Measurements from ENCODE around the gene LGALS13. TPM values are rescaled to one million over a fixed set of nuclear protein-coding genes. Genes with fewer than 3 reads are reported as not detected.

Gene LGALS13
- total and polyA plus RNA-seq, 8 donors: not detected

DNA sequence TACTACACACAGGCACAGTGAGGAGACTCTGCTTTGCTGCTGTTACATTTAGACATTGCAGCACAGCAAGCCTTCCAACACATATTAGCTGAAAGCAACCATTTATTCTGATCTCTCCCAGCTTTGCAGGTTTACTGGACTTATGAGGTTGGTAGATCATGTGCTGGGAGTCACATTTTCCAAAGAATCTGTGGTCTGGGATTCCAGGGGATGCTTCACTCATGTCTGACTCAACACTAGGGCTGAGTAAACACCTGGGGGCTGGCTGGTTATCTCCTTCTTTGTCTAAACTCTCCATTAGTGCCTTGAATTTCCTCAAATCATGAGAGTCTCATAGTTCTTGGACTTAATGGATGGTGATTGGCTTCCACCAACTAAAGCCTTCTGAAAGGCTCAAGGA lies 5.4 kb upstream of the LGALS13 start:
- no peak for DNase-seq
- H3K9me3 ChIP-seq: peaks cover 0 to 14% (median 10%) of the 10 kb centered on the region in 4 donors
- H3K36me3 ChIP-seq: no peaks in the 10 kb centered on the region
- no peak overlapping the region for H3K4me3 ChIP-seq
- TF ChIP-seq EP300 (IDR thresholded peaks at IDR 0.05): no peak
- no peak for TF ChIP-seq POLR2AphosphoS5 (IDR thresholded peaks at IDR 0.05)
- TF ChIP-seq, protein P1, sequence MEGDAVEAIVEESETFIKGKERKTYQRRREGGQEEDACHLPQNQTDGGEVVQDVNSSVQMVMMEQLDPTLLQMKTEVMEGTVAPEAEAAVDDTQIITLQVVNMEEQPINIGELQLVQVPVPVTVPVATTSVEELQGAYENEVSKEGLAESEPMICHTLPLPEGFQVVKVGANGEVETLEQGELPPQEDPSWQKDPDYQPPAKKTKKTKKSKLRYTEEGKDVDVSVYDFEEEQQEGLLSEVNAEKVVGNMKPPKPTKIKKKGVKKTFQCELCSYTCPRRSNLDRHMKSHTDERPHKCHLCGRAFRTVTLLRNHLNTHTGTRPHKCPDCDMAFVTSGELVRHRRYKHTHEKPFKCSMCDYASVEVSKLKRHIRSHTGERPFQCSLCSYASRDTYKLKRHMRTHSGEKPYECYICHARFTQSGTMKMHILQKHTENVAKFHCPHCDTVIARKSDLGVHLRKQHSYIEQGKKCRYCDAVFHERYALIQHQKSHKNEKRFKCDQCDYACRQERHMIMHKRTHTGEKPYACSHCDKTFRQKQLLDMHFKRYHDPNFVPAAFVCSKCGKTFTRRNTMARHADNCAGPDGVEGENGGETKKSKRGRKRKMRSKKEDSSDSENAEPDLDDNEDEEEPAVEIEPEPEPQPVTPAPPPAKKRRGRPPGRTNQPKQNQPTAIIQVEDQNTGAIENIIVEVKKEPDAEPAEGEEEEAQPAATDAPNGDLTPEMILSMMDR (IDR thresholded peaks at IDR 0.05): no peak
- TF ChIP-seq POLR2A (IDR thresholded peaks at IDR 0.05): no peak
- H3K4me1 ChIP-seq: no peaks in the 10 kb centered on the region
- peaks cover 0 to 41% (median 4%) of the 10 kb centered on the region in 3 donors for H3K27me3 ChIP-seq
- no peak overlapping the region for H3K27ac ChIP-seq
- intact Hi-C loops (cut with DNase I; ENCODE audit: low total_unique reads): no loop called here

DNA sequence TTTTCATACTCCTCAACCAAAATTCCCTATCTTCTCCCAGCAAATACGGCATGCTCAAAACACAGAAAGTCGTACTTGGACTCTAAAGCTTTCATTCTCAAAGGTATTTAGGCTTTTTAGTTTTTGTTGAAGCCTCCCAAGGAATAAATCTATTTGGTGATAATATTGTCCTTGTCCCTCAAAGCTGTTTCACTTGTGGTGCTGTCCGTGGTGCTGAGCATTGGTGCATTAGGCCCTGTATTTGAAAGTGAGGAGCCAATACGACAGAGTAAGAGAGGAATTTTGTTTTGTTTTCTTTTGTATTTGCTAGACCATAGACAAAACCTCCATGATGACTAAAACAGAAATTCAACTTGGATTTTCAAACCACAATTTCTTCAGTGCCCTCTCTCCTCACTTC lies 3.2 kb upstream of the LGALS13 start:
- Histone ChIP-seq H3K27me3 (peaks cover 0 to 44% (median 4%) of the 10 kb centered on the region in 3 donors), H3K36me3 (no peaks in the 10 kb centered on the region), H3K27ac (no peak overlapping the region), H3K9me3 (peaks cover 0 to 14% (median 10%) of the 10 kb centered on the region in 4 donors), H3K4me1 (no peaks in the 10 kb centered on the region), H3K4me3 (no peak overlapping the region)
- intact Hi-C loops (cut with DNase I; ENCODE audit: low total_unique reads): no loop called here
- peak in 1 of 2 donors; percentile 58 for DNase-seq
- 17 to 26% (median 19%) methylated on average over 4 of the region's 4 CpGs for WGBS, 5 donors
- TF ChIP-seq EP300 (IDR thresholded peaks at IDR 0.05): no peak
- TF ChIP-seq, protein P1 (IDR thresholded peaks at IDR 0.05): no peak
- TF ChIP-seq POLR2A (IDR thresholded peaks at IDR 0.05): no peak
- TF ChIP-seq POLR2AphosphoS5 (IDR thresholded peaks at IDR 0.05): no peak

DNA sequence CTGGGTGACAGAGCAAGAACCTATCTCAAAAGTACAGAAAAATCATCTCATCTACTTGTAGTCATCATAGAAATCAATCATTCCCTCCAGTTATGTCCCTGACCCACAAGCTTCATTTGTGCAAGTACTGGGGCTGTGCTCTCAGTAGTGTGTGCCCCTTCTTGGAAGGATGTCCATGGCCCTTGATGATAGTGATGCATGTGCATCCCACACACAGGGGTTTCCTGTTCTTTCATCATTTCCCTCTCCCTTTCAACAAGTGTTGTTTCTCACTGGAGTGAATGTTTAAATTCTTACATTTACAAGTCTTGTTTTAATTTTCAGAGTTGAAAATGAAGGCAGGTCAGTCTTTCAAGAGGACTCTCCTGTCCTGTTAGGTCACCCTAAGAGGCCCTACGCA lies 1.5 kb downstream of the LGALS13 start:
- Histone ChIP-seq H3K27ac (no peak overlapping the region), H3K4me3 (no peak overlapping the region), H3K27me3 (peaks cover 0 to 36% (median 7%) of the 10 kb centered on the region in 3 donors), H3K9me3 (peaks cover 0 to 14% (median 10%) of the 10 kb centered on the region in 4 donors), H3K36me3 (no peaks in the 10 kb centered on the region), H3K4me1 (no peaks in the 10 kb centered on the region)
- TF ChIP-seq EP300 (IDR thresholded peaks at IDR 0.05): no peak
- TF ChIP-seq POLR2AphosphoS5 (IDR thresholded peaks at IDR 0.05): no peak
- TF ChIP-seq POLR2A (IDR thresholded peaks at IDR 0.05): no peak
- TF ChIP-seq, protein P1 (IDR thresholded peaks at IDR 0.05): no peak
- WGBS, 5 donors: 71 to 88% (median 75%) methylated on average over 1 of the region's 1 CpG
- no peak for DNase-seq
- intact Hi-C loops (cut with DNase I; ENCODE audit: low total_unique reads): no loop called here

DNA sequence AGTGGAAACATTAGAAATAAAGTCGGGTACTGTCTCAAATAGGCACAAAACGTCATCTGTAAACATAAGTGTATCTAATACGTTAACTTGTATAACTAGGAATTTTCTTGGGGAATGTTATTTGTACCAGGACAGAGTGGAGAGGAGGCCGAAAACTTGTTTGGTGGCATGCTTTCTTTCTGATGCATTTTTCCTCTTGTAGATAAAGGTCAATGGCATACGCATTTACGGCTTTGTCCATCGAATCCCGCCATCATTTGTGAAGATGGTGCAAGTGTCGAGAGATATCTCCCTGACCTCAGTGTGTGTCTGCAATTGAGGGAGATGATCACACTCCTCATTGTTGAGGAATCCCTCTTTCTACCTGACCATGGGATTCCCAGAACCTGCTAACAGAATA lies 4.7 kb downstream of the LGALS13 start:
- Histone ChIP-seq H3K9me3 (no peaks in the 10 kb centered on the region), H3K36me3 (no peaks in the 10 kb centered on the region), H3K4me1 (no peaks in the 10 kb centered on the region), H3K27ac (no peak overlapping the region), H3K27me3 (peaks cover 0 to 17% (median 7%) of the 10 kb centered on the region in 3 donors), H3K4me3 (no peak overlapping the region)
- WGBS, 5 donors: 80 to 87% (median 86%) methylated on average over 9 of the region's 9 CpGs
- no peak for TF ChIP-seq POLR2A (IDR thresholded peaks at IDR 0.05)
- no peak for TF ChIP-seq EP300 (IDR thresholded peaks at IDR 0.05)
- no peak for TF ChIP-seq POLR2AphosphoS5 (IDR thresholded peaks at IDR 0.05)
- TF ChIP-seq, protein P1 (IDR thresholded peaks at IDR 0.05): no peak
- no peak for DNase-seq
- intact Hi-C loops (cut with DNase I; ENCODE audit: low total_unique reads): no loop called here

Data from stomach (tissue), 9 donors.